ENCODE data around the gene CACNA2D1.

DNA sequence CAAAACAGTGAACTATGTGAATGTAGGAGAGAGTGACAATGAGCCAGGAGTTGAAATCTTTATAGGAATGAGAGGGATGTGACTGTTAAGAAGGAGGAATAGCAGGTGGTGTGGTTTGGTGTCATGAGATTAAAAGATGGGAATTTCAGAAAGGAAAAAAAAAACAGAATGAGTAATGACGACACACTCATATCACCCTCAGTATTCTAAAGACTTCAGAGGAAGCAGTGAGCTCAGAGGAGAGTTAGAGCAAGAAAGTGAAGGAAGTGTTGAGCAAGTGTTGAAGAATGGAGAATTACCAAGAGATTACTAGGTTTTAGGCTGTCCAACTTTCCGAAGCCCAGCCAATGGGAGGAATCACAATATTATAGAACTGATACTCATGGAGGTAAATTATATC, 453.2 kb downstream of the CACNA2D1 start:
- TF ChIP-seq, protein P1, sequence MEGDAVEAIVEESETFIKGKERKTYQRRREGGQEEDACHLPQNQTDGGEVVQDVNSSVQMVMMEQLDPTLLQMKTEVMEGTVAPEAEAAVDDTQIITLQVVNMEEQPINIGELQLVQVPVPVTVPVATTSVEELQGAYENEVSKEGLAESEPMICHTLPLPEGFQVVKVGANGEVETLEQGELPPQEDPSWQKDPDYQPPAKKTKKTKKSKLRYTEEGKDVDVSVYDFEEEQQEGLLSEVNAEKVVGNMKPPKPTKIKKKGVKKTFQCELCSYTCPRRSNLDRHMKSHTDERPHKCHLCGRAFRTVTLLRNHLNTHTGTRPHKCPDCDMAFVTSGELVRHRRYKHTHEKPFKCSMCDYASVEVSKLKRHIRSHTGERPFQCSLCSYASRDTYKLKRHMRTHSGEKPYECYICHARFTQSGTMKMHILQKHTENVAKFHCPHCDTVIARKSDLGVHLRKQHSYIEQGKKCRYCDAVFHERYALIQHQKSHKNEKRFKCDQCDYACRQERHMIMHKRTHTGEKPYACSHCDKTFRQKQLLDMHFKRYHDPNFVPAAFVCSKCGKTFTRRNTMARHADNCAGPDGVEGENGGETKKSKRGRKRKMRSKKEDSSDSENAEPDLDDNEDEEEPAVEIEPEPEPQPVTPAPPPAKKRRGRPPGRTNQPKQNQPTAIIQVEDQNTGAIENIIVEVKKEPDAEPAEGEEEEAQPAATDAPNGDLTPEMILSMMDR (conservative IDR thresholded peaks at IDR 0.05; ENCODE audit: low read depth, low read length): no peak
- no peak for TF ChIP-seq EZH2phosphoT487 (IDR thresholded peaks at IDR 0.05; ENCODE audit: borderline replicate concordance, low read length)
- TF ChIP-seq EZH2 (IDR thresholded peaks at IDR 0.05; ENCODE audit: low read length, unreplicated experiment): no peak

Data from PC-3 (cell line).